Right kidney (tissue), 1 donor: Measurements from ENCODE around the gene CALML4.
"Not testable (repeated sequence)": the region's sequence is repeated elsewhere in the genome, so short reads cannot be mapped to it uniquely, and the experiment has no call there.

Experiments
- DNase-seq: peaks from one replicate; pipeline ENCODE4 v3.0.0-alpha.2; 2016

Gene CALML4

GRCh38 chr15:68208636-68209240, 3.6 kb upstream of the CALML4 start:
- no peak for DNase-seq

GRCh38 chr15:68208136-68208535, 3.0 kb upstream of the CALML4 start:
- no peak for DNase-seq

GRCh38 chr15:68207176-68207935, 2.2 kb upstream of the CALML4 start:
- DNase-seq = no peak

- no peak for DNase-seq
Observed at GRCh38 chr15:68206711-68207151, 1.6 kb upstream of the CALML4 start.

GRCh38 chr15:68205954-68206539, 915 bp upstream of the CALML4 start:
- DNase-seq = no peak

- no peak for DNase-seq
Observed at GRCh38 chr15:68205558-68205944, 419 bp upstream of the CALML4 start.

- no peak for DNase-seq
Observed at GRCh38 chr15:68204361-68204760, 771 bp downstream of the CALML4 start.

- DNase-seq = no peak
Observed at GRCh38 chr15:68203956-68204355, 1.2 kb downstream of the CALML4 start.

GRCh38 chr15:68203486-68203885, 1.6 kb downstream of the CALML4 start:
- DNase-seq = no peak

GRCh38 chr15:68202994-68203393, 2.1 kb downstream of the CALML4 start:
- DNase-seq = not testable (repeated sequence)

GRCh38 chr15:68201879-68202261, 3.3 kb downstream of the CALML4 start:
- DNase-seq = no peak

- no peak for DNase-seq
Observed at GRCh38 chr15:68201153-68201878, 3.8 kb downstream of the CALML4 start.

GRCh38 chr15:68200016-68200861, 4.9 kb downstream of the CALML4 start:
- DNase-seq = no peak

- DNase-seq = no peak
Observed at GRCh38 chr15:68199340-68199739, 5.8 kb downstream of the CALML4 start.

- no peak for DNase-seq
Observed at GRCh38 chr15:68197661-68198437, 7.3 kb downstream of the CALML4 start.

GRCh38 chr15:68197170-68197492, 8.0 kb downstream of the CALML4 start:
- no peak for DNase-seq

GRCh38 chr15:68196445-68197169, 8.5 kb downstream of the CALML4 start:
- no peak for DNase-seq

GRCh38 chr15:68195336-68196112, 9.6 kb downstream of the CALML4 start:
- no peak for DNase-seq

- no peak for DNase-seq
Observed at GRCh38 chr15:68192804-68193486, 12.2 kb downstream of the CALML4 start.
